GM19351 (cell line): ENCODE data around the gene ZNF747.
"Not testable (repeated sequence)": the region's sequence is repeated elsewhere in the genome, so short reads cannot be mapped to it uniquely, and the experiment has no call there.

ENCODE experiments used
- ATAC-seq: cut with Tn5 transposase; IDR thresholded peaks from one replicate; pipeline ENCODE4 v1.9.1; 2021; ENCODE audit warnings: mild to moderate bottlenecking, moderate library complexity; ENCODE audit not compliant: unreplicated experiment

Gene ZNF747

DNA sequence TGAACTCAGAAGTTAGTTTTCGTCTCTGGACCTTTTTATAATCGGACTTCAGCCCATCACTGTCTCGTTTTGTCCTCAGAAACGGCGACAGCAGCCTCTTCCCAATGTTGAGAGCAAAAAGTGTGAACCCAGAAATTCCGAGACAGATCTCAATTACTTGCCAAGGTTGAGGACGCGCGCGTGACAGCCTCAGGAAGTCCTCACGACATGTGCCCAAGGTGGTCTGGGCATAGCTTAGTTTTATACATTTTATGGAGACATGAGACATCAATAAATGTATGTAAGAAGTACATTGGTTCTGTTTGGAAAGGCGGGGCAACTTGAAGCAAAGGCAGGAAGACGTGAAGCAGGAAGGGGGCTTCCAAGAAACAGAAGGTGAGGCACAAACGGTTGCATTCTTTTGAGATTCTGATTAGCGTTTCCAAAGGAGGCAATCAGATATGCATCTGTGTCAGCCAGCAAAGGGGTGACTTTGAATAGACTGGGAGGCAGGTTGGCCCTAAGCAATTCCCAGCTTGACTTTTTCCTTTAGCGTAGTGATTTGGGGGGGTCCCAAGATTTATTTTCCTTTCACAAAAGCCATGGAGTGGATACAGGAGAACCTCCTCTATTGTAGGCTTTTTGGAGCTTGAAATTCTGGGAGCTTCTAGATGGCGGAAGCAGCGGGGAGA is 583 bp upstream of the ZNF747 start:
- peak; percentile 15 for ATAC-seq

DNA sequence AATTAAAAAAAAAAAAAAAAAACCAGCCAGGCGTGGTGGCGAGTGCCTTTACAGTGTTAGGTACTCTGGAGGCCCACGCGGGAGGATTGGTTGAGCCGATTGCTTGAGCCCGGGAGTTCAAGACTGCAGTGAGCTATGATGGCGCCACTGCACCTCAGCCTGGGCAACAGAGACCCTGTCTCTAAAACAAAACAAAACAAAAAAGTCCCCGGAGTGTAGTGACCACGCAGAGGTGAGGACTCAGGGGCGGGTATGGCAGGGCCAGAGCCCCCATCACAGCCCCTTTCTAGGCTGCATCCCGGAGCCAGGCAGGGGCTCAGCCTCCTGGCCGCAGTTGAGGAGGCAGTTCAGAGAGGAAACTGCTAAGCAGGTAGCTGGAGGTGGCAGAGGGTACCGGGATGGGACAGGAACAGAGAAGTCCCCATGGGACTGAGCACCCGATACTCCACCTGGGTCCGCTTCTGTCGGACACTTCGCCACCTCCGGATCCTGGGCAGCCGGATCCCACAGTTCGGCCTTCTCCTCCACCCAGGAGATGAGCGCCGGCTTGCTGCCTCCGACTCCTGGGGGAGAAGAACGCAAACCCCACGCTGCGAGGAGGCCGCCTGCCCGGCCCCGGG is 800 bp downstream of the ZNF747 start:
- peak; percentile 17 for ATAC-seq

DNA sequence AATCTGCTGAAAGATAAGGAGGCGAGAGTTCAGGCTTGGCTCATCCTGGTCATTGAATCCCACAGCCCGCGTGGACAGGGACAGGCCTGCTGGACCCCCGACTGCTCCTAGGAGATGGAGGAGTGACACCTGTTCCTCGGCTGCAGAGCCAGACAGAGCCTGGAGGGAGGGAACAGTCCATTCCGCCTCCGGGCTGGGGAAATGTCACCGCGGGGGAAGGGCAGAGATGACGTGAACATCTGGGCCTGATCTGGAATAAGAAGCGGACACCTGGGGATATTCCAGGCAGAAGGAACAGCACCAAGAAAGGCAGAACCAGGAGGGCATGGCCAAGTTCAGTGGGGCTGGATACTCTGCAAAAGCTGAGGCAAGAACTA is 1.5 kb downstream of the ZNF747 start:
- no peak for ATAC-seq

DNA sequence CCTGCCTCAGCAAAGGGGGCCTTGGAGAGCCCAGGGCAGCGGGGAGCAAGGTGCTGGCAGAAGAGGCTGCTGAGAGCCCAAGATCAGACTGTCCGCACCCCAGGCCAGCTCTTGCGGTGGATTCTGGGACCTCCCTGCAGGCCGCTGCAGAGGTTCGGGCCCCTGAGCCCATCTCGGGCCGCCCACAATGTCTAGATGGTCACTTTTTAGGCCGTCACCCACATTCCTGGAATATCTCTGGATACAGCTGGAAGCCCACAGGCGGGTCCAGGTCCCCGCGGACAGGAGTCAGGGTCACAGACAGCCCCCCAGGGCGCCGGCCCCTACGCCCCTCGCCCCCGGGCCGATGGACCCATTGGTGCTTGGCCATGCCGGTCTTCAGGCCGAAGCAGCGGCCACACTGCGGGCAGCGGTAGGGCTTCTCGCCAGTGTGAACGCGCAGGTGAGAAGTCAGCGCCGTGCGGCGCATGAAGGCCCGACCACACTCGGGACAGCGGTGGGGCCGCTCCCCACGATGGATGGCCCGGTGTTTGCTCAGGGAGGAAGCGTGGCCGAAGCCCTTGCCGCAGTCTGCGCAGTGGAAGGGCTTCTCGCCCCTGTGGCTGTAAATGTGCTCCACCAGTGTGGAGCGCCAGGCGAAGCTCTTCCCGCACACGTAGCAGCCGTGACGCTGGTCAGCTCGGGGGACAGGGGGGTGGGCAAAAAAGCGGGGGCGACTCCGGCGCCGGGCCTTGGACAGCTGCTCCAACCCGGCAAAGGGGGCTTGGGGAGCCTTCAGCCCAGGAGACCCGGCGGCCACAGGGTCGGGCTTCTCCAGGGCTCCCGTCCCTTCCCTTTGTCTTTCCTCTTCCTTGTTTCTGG is 2.1 kb downstream of the ZNF747 start:
- no peak for ATAC-seq

DNA sequence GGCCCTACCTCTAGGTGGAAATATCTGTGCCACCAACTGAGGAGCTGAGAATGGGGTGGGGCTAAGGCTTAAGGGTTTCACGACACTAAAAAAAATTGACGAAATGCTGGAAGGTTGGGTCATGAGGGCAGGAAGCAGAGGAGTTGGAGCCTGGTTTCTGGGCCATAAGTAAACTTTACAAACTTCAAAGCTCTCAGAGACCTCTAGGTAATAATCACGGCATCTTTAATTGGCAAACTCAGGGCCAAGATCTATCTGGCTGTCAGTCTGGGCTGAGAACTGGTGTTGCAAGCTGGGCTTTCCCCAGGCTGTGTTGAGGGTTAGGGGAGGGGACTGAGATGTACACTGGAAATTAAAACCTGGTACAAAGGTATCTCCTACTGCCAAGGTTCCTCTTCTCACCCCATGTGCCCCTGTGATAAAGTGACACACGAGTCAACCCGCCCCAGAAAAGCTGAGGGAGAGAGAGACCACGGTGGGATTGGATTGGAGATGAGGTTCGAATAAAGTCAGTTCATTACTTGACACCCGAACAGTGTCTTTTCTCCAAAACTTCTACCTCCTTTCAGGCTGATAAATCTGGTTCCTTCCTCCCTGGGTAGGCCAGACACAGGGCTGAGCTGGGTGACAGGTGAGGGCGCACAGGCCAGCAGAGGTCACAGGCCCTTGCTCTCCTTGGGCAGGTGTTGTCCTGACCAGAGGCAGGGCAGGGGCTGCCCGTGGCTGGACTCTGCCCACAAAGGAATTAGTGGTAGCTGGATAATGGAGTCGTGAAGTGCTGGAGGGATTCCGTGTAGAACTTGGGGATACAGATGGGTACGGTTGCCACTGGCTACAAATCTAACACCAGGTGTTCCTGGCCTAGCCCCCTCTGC is 4.3 kb downstream of the ZNF747 start:
- ATAC-seq = no peak

DNA sequence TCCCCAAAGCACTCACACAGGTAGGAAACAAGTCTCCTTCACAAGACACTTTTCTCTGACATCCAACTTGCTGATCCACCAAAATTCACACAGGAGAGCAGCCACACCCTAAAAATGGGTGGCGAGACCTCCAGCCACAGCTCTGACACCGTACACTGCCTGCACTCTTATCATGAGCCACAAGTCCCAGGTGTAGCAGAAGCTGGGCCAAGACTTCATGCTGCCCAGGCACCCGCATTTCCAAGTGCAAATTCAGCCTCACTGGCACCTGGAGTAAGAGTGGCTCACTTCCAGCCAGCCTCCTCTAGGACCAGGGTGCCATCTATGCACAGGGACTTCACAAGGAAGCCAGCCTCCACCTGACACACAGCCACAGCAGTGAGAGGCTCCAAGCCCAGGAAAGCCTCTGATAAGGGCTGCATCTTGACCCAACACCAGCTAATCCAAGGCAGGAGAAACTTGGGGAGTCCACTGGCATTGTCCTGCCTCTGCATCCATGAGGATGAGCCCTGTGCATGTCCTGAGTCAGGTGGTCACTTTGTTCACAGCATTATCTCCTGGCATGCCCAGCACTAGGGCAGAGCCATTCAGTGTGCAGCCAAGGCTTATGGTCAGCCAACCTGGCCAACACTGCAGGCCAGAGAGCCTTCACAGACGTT is 5.7 kb downstream of the ZNF747 start:
- no peak for ATAC-seq

DNA sequence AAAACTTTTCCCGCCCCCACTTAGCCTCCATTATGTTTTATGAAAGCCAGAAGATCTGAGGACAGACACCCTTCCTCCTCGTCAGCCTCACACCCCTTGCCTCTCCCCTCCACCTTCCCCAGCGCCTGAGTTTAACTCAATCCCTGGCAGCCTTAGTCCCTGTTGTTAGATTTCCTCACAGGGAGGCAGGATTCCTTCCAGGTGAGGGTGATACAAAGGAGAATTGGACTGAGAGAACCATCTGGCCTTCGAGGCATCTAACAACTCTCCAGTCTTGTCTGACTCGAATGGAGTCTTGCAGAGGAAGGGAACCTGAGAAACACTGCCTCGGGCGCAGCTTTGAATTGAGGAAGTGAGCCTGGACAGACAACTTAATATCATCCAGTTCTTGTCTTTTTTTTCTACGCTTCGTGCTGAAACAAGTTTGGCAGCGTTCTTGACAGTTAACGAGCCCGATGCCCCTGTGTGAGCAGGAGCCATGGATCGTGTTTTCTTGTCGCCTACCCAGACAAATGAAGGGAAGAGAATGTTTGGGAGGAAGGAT is 7.0 kb downstream of the ZNF747 start:
- ATAC-seq = no peak

DNA sequence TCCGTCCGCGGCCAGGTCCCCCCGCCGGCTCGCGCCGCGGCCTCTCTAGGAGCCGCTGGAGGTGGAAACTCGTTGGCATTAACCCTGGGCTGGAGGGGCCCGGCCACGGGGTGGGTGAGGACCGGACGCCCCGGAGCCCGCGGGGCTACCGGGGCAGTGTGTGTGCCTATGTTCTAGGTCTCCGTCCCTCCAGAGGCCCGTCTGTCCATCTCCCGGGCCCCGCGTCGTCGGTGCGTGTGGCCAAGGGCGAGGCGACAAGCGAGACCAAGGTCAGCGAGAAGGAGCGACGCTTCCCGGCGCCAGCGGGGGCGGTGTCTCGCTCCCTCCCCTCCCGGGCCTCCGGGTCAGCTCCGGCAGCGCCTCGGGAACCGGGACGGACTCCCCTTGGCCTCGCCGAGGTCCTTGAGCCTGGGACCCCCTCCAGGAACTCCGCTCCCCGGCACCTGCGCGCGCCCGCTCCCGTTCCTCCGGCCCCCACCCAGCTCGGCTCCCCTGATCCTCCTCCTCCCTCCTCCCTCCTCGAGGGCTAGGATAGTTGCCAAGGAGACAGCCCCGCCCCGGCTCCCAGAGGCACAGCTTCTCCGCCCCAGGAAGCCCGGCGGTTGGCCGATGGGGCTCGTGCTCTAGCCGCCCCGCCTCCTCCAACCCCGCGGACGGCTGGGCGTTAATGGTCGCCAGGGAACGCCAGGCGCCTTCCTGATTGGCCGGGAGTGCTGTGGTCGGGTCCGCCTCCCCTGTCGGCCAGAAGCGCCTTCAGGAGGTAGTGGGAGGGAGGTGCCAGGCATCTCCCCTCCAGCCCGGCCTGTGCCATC is 7.6 kb downstream of the ZNF747 start:
- peak; percentile 79 for ATAC-seq

DNA sequence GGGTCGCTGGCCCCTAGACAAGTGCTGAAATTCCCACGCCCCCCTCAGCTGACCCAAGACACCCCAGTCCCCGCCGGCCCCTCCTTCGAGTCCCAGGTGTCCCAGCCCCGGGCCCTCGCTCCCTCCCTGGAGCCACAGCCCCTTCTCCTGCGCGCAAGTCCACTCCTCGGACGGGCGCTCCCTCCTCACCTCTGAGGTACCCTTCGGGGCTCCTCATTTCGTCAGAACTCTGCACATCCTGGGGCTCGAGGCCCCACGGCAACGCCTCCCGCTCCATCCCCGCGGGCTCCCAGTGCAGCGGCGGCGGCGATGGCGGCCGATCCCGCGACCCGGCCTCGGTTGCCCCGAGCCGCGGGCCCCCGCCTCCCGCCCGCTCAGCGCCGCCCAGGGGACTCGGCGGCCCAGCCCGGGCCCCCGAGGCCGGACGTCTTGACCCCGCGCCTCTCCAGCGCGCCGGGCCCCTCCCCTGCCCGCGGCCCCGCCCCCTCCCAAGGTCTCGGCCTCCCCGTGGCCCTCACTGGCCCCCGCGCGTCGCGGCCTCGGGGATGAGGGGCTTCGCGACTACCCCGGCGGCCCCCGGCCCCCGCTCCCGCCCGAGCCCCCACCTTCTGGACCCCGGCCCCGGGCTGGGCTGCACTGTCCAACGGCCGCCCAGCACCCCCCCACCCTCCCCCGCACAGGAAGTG is 8.4 kb downstream of the ZNF747 start, which contains the start of gene ZNF768:
Gene ZNF768, minus strand, starts transcription at position 430 of the 686 bp plus-strand sequence. Its CDS starts 153 bp downstream, at position 277.
- peak; percentile 16 for ATAC-seq

DNA sequence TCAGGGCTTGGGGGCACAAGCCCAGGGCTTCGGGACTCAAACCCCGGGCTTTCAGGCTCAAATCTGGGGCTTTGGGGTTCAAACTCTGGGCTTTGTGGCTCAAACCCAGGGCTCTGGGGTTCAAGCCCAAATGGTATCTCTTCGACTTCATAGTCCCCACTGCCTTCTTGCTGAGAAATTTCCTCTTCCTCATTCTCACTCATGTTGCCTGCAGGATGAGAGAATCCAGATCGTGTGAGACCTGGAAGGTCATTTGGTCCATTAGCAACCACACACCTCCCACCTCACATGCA is 8.9 kb downstream of the ZNF747 start:
- no peak for ATAC-seq

DNA sequence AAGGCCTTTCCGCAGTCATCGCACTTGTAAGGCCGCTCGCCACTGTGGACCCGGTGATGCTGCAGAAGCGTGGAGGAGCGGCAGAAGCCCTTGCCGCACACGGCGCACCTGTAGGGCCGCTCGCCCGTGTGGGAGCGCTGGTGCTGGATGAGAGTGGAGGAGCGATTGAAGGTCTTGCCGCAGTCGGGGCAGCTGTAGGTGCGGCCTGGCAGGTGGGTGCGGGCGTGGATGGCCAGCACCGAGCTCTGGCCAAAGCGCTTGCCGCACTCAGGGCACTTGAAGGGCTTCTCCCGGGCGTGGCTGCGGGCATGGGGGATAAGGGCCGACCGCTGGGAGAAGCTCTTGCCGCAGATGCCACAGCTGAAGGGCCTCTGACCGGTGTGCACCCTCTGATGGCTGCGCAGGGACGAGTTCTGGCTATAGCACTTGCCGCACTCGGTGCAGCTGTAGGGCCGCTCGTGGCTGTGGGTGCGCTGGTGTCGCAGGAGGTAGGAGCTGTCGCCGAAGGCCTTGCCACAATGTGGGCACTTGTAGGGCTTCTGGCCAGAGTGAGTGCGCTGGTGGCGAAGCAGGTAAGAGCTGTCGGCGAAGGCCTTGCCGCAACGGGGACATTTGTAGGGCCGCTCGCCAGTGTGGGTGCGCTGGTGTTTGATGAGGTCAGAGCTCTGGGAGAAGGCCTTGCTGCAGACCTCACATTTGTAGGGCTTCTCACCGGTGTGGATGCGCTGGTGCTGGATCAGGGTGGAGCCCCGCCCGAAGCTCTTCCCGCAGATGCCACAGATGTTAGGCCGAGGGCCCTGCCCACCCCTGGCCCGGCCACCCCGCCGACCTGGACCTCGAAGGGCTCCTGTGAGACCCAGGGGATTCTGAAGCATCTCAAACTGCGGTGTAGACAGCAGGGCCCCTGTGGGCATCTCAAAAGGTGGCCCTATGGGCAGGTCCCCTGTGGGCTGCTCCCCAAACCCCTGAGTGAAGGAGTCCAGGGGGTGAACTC is 9.8 kb downstream of the ZNF747 start:
- no peak for ATAC-seq

DNA sequence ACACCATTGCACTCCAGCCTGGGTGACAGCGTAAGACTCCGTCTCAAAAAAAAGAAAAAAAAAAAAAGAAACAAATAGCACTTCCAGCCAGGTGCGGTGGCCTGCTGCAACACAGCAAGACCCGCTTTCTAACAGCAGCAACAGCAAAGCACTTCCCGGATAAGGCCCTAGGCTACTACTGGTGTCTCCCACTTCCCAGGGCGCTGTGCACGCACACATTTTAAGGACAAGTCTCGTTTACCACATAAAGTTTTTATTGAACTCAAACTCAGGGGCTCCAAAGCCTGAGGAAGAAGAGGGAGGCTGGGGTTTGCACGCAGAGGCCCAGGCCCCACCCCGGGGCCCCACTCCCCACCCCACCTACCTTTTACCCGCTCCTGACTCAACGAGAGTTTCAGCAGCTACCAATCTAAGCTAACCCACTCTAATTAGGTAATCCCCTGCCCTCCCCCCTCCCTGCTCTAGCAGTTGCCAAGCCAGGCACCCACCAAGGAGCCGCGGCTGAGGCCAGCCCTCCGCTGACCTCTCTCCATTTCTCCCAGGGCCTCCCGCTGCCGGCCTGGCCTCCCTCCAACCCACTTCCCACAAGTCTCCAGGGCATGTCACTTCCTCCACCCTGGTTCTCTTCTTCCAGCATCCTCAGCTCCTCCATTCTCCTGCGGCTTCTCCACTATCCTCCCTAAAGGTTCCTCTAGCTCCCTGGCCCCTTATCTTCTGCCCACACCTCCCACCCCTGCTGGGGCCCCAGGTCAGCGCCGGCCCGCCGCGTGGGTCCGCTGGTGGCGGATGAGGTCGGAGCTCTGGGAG is 10.7 kb downstream of the ZNF747 start:
- ATAC-seq = no peak

DNA sequence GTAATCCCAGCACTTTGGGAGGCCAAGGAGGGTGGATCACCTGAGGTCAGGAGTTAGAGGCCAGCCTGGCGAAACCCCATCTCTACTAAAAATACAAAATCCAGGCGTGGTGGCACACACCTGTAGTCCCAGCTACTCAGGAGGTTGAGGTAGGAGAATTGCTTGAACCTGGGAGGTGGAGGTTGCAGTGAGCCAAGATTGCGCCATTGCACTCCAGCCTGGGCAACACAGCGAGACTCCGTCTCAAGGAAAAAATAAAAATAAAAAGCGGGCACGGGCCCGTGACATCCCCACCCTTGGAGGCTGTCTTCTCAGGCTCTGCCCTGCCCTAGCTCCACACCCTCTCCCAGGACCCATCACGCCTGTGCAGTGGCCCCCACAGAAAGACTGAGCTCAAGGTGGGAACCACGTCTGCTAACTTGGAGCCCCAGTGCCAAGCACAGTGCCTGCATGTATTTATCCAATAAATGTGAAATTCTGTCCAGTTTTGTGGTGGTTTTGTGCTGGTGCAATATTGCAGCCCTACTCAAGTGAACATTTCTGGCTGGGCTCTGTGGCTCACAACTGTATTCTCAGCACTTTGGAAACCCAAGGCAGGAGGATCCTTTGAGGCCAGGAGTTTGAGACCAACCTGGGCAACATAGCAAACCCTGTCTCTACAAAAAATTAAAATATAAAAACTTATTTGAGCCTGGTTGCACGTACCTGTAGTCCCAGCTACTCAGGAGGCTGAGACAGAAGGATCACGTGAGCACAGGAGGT is 11.8 kb downstream of the ZNF747 start:
- not testable (repeated sequence) for ATAC-seq

DNA sequence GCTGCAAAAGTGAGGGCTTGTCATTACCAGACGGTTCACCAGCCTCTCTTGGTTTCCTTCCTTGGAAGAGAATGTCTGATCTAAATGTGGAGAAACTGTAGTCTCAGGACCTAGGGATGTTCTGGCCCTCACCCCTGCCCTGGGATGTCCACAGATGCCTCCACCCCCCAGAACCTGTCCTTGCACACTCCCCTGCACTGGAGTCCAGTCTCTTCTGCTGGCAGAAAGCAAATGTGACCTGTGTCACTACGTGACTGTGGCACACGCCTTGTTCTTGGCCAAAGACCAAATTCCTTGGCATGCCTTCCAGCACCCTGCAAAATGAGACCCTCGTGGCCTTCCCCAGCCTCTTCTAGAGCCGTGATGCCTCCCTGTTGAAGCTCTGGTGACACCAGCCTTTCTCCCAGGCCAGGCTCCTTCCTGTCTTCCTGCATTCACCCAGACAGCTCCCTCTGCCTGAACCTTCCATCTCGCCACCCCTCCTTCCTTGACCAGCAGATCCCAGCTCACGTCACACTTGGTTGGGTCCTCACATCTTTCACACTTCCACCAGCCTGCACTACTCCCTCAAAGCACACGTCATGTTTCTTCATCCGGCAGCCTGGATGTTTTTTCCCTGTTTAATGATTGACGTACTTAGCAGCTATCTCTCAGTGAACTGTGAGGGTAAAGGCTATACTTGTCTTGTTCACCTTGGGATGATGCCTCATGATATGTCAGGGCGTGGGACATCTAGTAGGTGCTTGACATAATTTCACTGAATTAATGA is 12.6 kb downstream of the ZNF747 start:
- ATAC-seq = no peak

DNA sequence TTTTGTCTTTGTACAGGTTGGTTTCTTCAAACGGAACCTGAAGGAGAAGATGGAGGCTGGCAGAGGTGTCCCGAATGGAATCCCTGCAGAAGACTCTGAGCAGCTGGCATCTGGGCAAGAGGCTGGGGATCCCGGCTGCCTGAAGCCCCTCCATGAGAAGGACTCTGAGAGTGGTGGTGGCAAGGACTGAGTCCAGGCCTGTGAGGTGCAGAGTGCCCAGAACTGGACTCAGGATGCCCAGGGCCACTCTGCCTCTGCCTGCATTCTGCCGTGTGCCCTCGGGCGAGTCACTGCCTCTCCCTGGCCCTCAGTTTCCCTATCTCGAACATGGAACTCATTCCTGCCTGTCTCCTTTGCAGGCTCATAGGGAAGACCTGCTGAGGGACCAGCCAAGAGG is 13.2 kb downstream of the ZNF747 start:
- no peak for ATAC-seq
